Measurements from ENCODE around the gene LRRFIP2.

GRCh38 chr3:37096288-37096687 is 78.1 kb downstream of the LRRFIP2 start:
- TF ChIP-seq POLR2A (IDR thresholded peaks at IDR 0.05) (no peak), CTCF (IDR thresholded peaks at IDR 0.05) (no peak), POLR2AphosphoS5 (IDR thresholded peaks at IDR 0.05) (no peak)

All from upper lobe of left lung (tissue), 4 donors.